ENCODE measurements around the gene ANXA4. TPM values are rescaled to one million over a fixed set of nuclear protein-coding genes. Genes with fewer than 3 reads are reported as not detected.
"Not testable (repeated sequence)": the region's sequence is repeated elsewhere in the genome, so short reads cannot be mapped to it uniquely, and the experiment has no call there.

Gene ANXA4
- polyA plus RNA-seq, 4 donors: 73.5 to 301 (median 234) TPM

GRCh38 chr2:69801745-69802290, 59.9 kb downstream of the ANXA4 start:
- no peak for DNase-seq (ENCODE audit: low read depth in 4 of 4, low spot score in 3 of 4)

GRCh38 chr2:69802781-69803367, 60.9 kb downstream of the ANXA4 start:
- not testable (repeated sequence) for DNase-seq (ENCODE audit: low read depth in 4 of 4, low spot score in 3 of 4)

- no peak for DNase-seq (ENCODE audit: low read depth in 4 of 4, low spot score in 3 of 4)
These were observed 62.5 kb downstream of the ANXA4 start for GRCh38 chr2:69804416-69804815.

- no peak for DNase-seq (ENCODE audit: low read depth in 4 of 4, low spot score in 3 of 4)
These were observed 64.0 kb downstream of the ANXA4 start for GRCh38 chr2:69805887-69806286.

GRCh38 chr2:69807821-69808540, 66.0 kb downstream of the ANXA4 start:
- no peak for DNase-seq (ENCODE audit: low read depth in 4 of 4, low spot score in 3 of 4)

- no peak for DNase-seq (ENCODE audit: low read depth in 4 of 4, low spot score in 3 of 4)
These were observed 68.6 kb downstream of the ANXA4 start for GRCh38 chr2:69810550-69810949.

- no peak for DNase-seq (ENCODE audit: low read depth in 4 of 4, low spot score in 3 of 4)
These were observed 69.1 kb downstream of the ANXA4 start for GRCh38 chr2:69811018-69811417.

- no peak for DNase-seq (ENCODE audit: low read depth in 4 of 4, low spot score in 3 of 4)
These were observed 69.7 kb downstream of the ANXA4 start for GRCh38 chr2:69811591-69811990.

- no peak for DNase-seq (ENCODE audit: low read depth in 4 of 4, low spot score in 3 of 4)
These were observed 73.8 kb downstream of the ANXA4 start for GRCh38 chr2:69815717-69816116.

GRCh38 chr2:69816923-69817542, 75.1 kb downstream of the ANXA4 start:
- DNase-seq (ENCODE audit: low read depth in 4 of 4, low spot score in 3 of 4): peak in 1 of 4 donors; percentile 75

- no peak for DNase-seq (ENCODE audit: low read depth in 4 of 4, low spot score in 3 of 4)
These were observed 76.0 kb downstream of the ANXA4 start for GRCh38 chr2:69817729-69818501.

GRCh38 chr2:69827796-69828540, 86.0 kb downstream of the ANXA4 start:
- no peak for DNase-seq (ENCODE audit: low read depth in 4 of 4, low spot score in 3 of 4)

GRCh38 chr2:69828938-69829255, 87.0 kb downstream of the ANXA4 start:
- no peak for DNase-seq (ENCODE audit: low read depth in 4 of 4, low spot score in 3 of 4)

GRCh38 chr2:69829256-69830044, 87.5 kb downstream of the ANXA4 start, which contains the start of gene GMCL1:
Gene GMCL1, plus strand, starts transcription at chr2:69829660. Its CDS starts 233 bp downstream, at chr2:69829893.
- peak; percentile 92 to 95 (median 92) for DNase-seq (ENCODE audit: low read depth in 4 of 4, low spot score in 3 of 4)

- no peak for DNase-seq (ENCODE audit: low read depth in 4 of 4, low spot score in 3 of 4)
These were observed 88.3 kb downstream of the ANXA4 start for GRCh38 chr2:69830045-69830905.

GRCh38 chr2:69830906-69831241, 88.9 kb downstream of the ANXA4 start:
- not testable (repeated sequence) for DNase-seq (ENCODE audit: low read depth in 4 of 4, low spot score in 3 of 4)

- no peak for DNase-seq (ENCODE audit: low read depth in 4 of 4, low spot score in 3 of 4)
These were observed 89.5 kb downstream of the ANXA4 start for GRCh38 chr2:69831354-69831905.

- DNase-seq (ENCODE audit: low read depth in 4 of 4, low spot score in 3 of 4): no peak
These were observed 91.8 kb downstream of the ANXA4 start for GRCh38 chr2:69833752-69834151.
